ENCODE measurements around the gene PIM3. TPM values are rescaled to one million over a fixed set of nuclear protein-coding genes. Genes with fewer than 3 reads are reported as not detected.
"Not testable (repeated sequence)": the region's sequence is repeated elsewhere in the genome, so short reads cannot be mapped to it uniquely, and the experiment has no call there.

The PIM3 gene
- total RNA-seq, 1 donor from 2014 or later, result 61.5 TPM

DNA sequence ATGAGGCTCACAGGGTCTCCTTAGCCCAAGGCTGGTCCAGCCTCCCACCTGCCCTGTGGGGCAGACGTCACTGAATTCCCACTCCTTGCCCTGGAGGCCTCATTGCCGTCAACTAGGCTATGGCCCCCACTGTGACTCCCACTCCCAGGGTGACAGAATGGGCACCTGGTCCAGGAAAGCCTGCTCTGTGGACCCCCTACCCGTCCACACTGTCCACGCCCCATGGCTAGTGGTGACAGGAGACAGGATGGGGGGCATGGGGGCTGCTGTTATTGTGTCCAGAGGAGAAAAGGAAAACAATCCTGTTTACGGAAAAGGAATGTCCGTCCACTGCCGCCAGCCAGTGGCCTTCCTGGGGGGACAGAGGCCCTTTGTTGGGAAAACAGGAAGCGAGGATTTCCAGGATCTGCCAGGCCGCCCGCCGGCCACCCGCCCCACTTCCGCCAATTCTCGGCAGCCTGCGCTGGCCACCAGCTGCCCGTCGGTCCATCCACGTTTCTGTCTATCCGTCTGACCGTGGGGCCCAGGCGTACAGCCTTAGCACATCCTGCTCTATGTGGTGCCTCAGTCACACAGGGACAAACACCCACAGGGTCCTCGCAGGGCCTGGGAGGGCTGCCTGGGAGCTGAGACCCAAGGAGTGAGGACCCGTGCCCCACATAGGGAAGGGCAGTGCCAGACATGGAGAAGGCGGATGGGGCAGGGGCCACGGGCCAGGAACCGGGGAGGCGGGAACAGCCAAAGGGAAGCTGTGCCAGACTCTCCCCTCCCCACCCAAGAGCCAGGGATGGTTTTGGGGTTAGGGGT, 22.6 kb upstream of the PIM3 start:
- intact Hi-C loops (cut with DNase I), result no loop called here
- no peak for ATAC-seq (ENCODE audit: poor library complexity)
- DNase-seq, result peak; percentile 72

GRCh38 chr22:49938565-49939136, 21.9 kb upstream of the PIM3 start:
- DNase-seq, result no peak
- intact Hi-C loops (cut with DNase I), result no loop called here
- no peak for ATAC-seq (ENCODE audit: poor library complexity)

DNA sequence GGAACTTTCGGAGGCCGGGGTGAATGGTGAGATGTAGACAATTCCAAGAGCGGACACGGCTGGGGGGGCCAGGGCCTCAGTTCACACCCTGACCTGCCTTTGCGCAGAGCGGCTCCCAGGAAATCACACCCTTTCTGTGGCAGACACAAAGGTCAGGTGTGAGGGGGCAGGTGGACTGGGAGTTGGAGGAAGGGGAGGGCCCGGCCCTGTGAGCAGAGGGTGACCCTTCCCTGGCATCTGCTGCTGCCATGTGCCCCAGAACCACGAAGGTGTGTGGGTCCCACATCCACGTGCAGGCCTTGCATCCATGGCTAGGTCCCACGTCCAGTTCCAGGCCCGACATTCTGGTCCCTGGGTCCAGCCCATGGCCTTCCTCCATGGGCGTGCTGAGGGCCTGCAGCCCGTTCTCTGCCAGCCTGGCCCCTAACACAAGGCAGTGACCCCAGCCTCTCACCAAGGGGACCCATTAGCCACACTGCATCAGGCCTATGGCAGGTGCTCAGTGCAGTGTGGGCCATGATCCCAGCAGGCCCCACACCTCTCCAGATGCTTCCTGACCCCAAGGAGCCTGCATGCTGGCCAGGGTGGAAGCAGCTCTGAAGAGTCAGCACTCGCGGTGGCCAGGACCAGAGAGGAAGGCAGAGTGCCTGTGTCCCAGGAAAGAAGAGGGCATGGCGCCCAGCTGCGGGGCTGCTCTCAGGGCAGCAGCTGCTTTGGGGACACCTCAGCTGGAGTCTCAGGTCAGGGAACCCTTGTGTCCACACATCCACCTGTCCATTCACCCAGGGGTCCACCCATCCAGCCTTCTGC, 18.9 kb upstream of the PIM3 start:
- intact Hi-C loops (cut with DNase I), result no loop called here
- ATAC-seq (ENCODE audit: poor library complexity), result no peak
- no peak for DNase-seq

- DNase-seq (no peak), ATAC-seq (ENCODE audit: poor library complexity) (no peak)
- intact Hi-C loops (cut with DNase I), result no loop called here
These were observed 17.8 kb upstream of the PIM3 start for GRCh38 chr22:49942565-49943404.

GRCh38 chr22:49943405-49943765, 17.2 kb upstream of the PIM3 start:
- intact Hi-C loops (cut with DNase I), result no loop called here
- DNase-seq (no peak), ATAC-seq (ENCODE audit: poor library complexity) (no peak)

GRCh38 chr22:49943771-49944398, 16.7 kb upstream of the PIM3 start:
- ATAC-seq (ENCODE audit: poor library complexity) (no peak), DNase-seq (no peak)
- intact Hi-C loops (cut with DNase I), result no loop called here

- no peak for ATAC-seq (ENCODE audit: poor library complexity)
- intact Hi-C loops (cut with DNase I), result no loop called here
- no peak for DNase-seq
These were observed 16.1 kb upstream of the PIM3 start for GRCh38 chr22:49944399-49944891.

GRCh38 chr22:49945042-49945794, 15.4 kb upstream of the PIM3 start:
- ATAC-seq (ENCODE audit: poor library complexity); intact Hi-C loops (cut with DNase I); DNase-seq: not testable (repeated sequence)

DNA sequence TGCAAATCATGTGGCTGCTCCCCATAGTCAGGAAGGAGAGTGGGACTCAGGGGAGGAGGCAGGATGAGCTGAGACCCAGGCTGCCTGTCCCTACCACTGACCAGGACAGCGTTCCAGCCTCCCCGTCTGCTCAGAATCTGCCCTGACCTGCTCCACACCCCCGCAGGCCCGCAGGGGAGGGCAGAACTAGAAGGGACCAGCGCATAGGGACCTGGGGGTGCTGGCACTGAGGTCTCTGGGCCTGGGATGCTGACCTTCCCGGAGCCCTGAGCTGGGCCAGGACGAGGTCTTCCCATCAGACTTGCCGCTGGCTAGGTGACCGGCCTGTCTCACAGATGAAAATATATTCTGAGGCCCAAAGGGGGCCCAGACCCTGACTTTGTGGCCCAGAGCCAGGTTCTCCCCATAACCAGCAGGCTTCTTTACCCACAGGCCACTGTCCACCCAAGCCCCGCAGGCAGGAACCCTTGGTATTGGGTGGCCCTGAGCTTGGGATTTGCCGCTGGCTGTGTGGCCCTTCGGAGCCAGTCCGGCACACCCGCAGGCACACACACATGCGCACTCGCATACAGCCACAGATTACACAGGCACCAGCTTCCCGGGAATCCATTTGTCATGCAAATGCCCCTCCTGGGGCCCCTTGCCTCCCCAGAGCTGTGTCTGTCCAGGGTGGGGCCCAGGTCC, 13.8 kb upstream of the PIM3 start:
- intact Hi-C loops (cut with DNase I), result no loop called here
- DNase-seq, result no peak
- ATAC-seq (ENCODE audit: poor library complexity), result no peak

DNA sequence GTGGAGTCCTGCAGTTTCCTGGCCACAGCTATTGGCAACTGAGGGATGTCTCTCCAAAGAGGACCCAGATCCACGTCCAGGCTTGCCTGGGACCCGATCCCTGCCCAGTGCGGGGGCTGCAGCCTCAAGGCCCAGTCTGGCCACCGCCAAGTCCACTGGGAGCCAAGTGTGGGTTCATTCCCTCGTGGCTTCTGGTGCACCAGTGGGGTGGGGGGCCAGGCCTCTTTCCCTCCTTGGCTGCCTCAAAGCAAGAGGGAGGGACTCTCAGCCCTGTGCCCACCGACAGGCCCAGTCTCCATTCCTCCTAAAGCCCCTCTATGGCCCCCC, 13.3 kb upstream of the PIM3 start:
- intact Hi-C loops (cut with DNase I), result no loop called here
- no peak for DNase-seq
- no peak for ATAC-seq (ENCODE audit: poor library complexity)

DNA sequence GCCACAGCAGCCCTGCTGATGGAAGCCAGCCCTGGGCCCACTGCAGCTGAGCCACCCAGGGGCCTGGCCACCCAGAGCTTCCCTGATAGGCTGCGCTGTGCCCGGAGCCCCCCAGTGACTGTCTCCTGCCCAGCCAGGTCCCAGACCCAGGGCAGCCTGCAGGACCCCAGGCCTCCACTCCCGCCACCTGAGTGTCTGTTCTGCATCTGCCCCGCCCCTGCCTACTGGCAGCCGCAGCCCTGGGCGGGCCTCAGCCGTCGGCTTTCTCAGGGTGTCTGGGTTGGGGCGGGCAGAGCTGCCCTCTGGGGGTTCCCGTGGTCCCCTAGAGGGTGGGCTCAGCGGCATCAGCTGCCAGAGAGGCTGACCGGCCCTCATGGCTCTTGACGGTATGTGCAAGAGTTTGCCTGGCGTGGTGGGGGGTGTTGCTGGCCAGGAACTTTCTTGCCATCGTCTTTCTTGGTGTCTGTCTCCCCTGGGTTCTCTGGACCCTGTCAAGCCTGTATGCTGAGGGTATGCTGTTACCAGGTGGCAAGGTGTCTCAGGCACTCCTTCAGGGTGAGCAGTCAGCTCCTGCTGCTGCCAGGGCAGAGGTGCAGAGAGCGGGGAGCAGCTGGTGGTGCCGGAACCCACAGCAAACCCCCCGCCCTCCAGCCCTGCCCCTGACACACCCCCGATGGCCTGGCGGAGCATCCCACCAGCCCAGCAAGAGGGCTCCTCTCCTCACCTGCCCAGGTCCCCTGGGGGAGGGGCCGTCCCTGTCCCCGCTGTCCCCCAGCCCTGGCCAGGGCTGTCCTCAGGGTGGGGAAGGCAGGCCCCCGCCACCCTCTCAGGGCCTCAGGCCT, 12.2 kb upstream of the PIM3 start:
- intact Hi-C loops (cut with DNase I), result no loop called here
- no peak for DNase-seq
- no peak for ATAC-seq (ENCODE audit: poor library complexity)

DNA sequence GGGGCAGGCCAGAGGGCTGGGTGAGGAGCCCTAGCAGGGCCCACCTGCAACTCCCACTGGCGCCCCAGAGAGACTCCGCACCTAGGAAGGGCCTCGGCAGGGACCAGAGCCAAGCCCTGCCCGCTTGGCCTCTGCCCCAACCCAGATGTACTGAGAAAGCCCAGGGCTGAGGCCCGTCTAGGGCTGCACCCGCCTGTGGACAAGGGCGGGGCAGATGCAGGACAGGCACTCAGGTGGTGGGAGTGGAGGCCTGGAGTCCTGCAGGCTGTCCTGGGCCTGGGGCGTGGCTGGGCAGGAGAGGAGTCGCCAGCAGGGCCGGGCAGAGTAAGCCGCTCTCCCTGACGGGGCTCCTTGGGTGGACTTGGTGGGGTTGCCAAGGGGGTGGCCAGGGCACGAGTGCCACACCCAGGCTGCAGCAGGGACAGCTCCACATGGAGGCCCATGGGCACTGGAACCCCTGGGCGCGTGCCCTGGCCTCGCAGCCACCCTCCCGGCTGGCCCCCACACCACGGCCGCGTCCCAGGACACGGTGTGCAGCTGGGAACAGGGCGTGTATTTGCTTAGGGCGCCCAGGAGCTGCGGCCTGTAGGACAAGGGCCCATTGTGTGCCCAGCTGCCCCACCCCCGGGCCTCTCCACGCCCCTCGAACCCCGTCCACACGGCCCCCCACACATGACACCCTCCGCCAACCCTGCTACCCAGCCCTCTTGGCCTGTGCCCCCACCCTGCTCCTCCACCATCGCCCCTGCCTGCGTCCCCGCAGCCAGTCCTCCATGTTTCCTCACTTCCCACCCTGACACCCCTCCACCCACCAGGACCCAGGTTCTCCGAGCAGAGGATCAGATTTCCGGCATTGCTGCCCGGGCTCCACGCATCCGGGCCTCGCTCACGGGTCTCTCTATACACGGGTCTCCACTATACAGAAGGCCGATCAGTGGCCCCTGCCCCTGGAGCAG, 11.3 kb upstream of the PIM3 start:
- intact Hi-C loops (cut with DNase I), result no loop called here
- peak; percentile 59 for ATAC-seq (ENCODE audit: poor library complexity)
- no peak for DNase-seq

- DNase-seq (no peak), ATAC-seq (ENCODE audit: poor library complexity) (no peak)
- intact Hi-C loops (cut with DNase I), result no loop called here
These were observed 10.7 kb upstream of the PIM3 start for GRCh38 chr22:49949914-49950292.

DNA sequence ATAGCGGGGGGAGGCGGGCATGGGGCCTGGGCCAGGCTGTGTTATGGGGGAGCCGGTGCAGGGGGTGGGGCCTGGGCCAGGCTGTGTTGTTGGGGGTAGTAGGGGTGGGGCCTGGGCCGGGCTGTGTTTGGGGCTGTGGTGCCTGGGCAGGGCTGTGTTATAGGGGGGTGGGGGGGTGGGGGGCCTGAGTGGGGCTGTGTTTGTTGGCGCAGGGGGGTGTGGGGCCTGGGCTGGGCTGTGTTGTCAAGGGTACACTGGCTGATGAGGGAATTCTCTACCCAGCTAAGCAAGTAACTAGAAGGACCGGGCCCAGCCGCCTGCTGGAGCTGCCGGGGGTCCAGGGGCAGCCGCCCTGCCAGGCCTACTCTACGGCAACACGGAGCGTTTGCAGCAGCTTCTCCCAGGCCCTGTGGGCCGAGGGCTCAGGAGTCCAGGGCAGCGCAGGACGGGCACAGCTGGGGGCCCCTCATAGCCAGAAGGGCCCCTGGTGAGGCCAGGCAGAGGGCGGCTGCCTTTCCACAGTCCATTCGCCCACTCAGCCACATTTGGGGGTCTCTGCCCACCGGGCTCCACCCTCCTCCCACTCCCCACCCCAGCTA, 10.1 kb upstream of the PIM3 start:
- DNase-seq, result no peak
- intact Hi-C loops (cut with DNase I), result no loop called here
- ATAC-seq (ENCODE audit: poor library complexity), result no peak
